Activated CD4-positive, alpha-beta T cell treated with anti-CD3 and anti-CD28 coated beads for 48 hours (primary cell): ENCODE data around the gene PASD1.

Experiments used
- DNase-seq: peaks from one replicate; pipeline ENCODE4 v3.0.0-alpha.2; 2020

The PASD1 gene

DNA sequence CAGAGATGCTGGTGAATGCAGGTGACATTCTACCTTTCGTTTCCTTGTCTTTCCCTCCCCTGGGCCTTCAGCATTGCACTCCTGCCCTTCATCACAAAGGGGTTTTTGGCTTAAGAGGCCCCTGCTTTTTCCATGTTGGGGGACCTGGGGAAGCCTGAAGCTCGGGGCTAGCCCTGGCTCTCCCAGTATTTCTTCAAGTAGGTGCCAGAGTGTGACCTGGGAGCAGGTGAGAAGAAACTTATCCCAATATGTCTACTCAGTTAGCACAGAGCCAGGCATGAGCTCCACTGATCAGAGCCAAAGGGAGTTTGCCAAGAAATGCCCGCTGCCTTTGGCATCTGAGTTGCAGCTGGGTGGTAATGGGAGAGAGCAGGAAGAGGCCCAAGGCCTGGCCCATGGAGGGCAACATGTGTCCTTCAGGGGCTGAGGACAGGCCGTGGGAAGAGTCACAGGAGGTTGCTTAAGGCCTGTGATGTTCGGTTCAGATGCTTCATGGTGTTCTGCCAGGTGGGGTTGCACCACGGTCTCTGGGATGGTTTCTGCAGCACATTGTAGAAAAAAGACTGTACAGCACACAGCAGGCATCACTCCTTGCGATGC is 139.4 kb downstream of the PASD1 start:
- DNase-seq, result no peak

DNA sequence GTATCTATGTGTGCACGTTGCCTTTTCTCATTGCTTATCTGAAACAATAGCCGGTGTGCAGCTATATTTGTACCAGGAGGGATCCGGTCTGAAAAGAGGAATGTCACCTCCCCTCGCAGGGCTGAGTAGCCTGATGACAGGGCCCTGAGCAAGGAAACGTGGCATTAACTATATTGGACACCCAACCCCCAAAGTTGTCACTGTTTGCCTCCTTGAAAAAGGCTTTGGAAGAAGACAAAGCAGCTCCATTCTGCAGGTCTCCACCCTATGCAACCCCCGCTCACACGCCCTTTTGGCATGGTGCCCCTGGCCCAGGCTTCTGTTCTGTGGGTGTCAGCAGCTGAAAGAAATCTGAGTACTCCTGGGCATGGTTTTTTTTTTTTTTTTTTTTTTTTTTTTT is 140.0 kb downstream of the PASD1 start:
- DNase-seq, result no peak

DNA sequence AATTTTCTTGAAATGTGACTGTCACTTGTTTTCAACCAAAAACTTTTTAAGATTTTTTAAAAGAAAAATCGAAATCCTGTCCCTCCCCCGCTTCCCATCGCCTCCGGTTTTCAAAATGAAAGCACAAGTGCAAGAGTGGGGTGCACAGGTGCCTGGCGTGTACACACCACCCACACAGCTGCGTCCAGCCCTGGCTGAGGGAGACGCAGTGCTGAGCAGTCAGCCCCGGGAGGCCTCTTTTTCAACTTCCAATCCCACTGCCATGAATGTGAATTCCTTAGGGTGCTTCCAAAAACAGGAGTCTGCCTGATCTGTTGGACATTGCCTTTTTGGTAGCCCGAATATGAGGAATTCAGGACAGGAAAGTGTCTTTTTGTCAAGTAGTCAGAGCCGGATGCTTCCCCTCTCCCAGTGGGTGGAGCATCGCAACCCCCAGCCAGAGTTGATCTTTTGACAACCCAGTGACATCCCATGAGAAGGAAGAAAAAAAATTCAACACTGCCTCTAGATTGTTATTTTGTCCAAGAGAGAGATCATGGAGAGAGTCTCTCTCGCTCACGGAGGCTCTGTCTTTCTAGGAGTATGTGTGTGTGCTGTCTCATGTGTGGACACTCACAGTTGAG is 140.7 kb downstream of the PASD1 start:
- no peak for DNase-seq

DNA sequence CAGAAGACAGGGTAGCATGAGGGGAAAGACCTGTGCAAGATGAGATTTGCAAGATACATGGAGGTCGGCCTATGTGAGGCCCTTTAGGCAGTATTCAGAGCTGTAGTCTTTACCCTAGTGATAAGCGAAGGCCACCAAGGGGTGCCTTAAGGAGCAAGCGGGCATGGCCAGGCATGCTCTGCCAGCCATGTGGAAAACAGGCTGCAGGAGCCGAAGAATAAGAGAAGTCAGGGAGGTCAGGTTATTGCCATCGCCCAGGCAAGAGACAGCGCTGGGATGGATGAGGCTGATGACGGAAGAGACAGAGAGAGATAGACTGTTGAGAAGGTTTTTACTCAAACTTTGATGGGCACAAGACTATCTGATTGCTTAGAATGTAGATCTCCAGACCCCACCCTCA is 145.3 kb downstream of the PASD1 start:
- no peak for DNase-seq

DNA sequence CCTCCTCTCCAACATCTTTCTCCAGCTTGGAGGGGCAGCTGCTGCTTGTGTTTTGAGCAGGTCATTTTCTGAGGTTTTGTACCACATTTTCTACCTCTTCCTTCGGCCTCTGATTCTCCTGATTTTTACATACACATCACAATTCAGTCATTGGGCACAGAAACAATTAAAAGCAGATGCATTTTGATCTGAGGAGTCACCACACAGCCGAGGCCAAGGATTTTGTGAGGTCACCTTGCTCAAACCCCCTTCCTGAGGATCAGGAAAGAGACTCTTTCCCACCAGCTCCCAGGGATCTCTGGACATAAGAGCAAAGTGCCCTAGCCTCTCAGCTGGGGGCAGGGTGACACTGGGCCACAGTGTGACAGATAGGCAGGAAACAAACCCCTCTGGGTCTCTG is 147.0 kb downstream of the PASD1 start:
- no peak for DNase-seq

DNA sequence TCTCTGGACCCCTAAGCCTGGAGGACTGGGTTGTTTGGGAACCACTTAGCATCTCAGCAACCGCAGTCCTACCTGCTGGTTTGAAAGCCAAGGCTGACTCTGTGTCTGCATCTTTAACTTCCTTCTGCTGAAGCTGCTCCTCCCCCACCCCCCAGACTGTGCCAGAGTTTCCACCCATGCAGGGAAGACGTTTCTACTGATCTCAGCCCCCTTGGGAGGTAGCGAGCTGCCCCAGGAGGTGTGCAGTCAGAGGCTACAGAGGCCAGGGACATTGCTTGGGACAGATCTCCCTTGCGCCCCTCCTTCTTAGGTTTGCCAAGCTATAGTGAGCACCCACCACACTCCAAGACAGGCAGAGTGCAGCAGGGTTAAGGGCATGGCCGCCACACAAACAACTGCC is 147.7 kb downstream of the PASD1 start:
- DNase-seq, result no peak

DNA sequence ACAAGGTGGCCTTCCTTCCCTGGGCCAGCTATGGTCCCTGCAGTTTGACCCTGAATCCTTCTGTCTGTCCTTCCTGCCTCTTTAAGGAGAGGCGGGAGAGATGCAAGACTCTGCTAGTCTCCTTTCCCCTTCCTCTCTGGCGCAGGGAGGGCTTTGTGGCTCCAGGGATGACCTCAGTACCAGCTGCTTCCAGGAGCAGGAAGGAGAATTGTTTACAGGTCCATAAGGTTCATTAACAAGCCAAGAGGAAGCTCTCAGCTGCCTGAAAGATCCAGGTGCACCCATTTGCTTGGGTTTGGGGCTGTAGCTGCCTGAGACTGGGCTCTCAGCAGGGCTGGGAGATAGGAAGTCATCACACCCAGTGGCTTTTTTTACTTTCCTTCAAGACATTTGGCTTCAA is 148.3 kb downstream of the PASD1 start:
- DNase-seq, result no peak

DNA sequence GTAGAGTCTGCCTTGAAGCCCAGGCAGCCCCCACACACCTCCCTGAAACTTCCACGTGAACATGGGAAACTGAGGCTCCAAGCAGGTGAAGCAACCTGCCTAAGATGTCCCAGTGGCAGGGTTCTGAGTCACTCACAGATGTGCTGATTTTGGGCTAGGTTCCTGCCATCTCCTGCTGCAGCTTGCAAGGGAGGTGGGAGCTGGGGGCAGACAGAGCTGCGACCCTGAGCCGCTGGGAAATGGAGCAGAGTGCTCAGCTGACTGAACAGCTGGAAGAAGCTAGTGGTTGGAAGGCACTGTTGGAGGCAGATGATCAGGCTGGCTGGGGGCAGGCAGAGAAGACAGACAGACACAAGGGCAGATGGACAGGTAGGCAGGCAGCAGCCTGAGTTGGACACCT is 148.8 kb downstream of the PASD1 start:
- DNase-seq, result no peak

DNA sequence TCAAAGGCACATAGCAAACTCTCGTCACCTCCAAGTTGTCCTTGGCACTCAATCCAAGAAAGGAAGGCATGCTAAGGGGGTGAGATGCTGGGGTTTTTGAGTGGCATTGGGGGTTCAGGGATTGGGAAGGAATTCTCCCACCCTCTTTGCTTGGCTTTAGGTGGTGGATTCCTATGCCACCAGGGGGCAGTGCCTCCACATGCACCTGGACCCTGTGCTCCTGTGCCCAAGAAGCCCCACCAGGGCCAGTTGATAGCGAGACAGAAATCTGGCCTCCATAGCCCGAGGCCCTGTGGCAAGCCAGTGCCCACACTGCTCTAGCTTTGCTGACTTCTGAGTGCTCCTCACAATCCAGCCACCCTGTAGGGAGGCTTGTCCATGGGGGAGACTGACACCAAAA is 150.4 kb downstream of the PASD1 start:
- peak; percentile 24 for DNase-seq

DNA sequence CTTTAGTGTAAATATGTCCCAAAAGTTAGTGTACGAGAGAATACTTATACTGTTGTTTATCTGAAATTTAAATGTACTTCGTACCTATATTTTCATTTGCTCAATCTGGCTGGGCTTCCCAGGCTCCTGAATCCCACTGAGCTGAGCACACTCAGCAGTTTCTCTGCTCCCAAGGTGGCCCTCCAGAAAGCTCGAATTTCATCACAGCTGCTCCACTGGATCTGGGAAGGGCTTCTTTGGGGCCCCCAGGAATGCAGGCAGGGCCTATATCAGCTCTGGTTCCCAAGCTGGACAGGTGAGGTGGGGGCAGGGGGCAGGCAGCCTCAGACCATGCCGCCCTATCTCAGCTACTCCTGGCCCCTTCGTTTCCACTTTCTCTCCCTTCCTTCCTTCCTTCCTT is 150.9 kb downstream of the PASD1 start:
- DNase-seq, result no peak

DNA sequence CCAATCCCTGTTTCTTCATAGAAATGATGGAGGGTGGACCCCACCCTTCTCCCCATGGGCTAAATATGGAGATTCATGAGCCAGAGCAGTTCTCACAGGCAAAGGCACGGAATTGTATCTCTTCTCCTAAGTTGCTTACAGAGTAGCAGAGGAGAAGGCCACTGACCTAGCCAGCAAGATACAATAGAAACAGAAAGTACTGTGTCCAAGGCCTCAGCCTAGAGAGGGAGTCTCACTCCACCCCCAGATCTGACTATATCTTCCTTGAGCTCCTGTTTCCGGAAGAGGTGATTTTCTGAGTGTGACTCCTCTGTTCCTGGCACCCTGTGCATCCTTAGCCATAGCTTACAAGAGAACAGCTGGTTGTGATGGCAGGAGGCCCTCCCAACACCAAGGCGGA is 152.3 kb downstream of the PASD1 start, which contains the start of gene FATE1:
FATE1 (plus strand) TSS at position 284 of the 400 bp plus-strand sequence; CDS start at position 369, 85 bp downstream.
- DNase-seq, result no peak

DNA sequence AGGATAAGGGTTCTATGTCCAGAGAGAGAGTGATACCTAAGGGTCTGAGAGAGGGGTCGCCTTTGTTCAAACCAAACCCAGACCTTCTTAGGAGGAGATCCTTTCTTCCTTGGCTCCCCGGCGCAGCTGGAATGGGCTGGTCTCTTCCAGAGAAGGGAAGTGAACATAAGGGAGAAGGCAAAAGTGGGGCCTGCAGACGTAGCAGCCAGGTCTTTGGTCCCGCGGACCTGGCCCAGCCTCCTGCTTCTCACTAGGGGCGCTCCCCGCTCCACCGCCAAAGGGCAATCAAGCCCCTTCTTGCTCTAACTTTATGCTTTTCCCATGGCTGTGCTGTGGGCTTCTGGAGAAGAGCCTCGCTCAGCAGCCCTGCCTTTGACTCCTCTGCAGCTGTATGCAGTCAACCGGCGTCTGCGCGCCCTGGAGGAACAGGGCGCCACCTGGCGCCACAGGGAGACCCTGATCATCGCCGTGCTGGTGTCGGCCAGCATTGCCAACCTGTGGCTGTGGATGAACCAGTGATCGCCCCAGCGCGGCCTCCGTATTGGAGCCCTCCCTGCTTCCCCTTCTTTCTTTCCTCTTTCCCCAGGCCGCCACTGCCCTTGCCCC is 158.9 kb downstream of the PASD1 start:
- no peak for DNase-seq

DNA sequence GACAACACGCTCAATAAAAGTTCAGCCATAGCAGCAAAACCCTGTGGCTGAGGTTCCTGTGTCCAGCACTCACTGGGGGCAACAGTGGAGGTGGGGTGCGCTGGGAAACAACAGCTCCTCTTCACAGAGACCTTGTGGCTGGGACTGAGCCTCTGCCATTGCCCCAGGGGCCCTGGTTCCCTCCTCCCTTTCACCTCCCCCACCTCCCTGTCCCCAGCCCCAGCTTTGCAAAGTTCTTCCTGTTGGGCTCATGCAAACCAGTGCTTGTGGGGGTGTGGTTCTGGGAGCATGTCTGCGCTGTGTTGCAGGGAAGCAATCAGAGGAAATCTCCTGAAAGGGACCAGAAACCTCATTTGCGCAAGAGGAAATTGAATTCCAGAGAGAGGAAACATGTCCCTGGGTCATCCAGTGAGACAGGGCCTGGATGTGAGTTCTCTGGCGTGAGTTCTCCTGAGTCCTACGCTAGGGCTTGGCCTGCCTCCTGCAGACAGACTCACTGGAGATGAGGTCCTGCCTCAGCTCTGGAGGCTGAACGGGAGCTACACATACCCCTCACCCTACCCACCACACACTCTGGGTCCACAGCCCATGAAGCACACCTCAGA is 159.8 kb downstream of the PASD1 start:
- no peak for DNase-seq

DNA sequence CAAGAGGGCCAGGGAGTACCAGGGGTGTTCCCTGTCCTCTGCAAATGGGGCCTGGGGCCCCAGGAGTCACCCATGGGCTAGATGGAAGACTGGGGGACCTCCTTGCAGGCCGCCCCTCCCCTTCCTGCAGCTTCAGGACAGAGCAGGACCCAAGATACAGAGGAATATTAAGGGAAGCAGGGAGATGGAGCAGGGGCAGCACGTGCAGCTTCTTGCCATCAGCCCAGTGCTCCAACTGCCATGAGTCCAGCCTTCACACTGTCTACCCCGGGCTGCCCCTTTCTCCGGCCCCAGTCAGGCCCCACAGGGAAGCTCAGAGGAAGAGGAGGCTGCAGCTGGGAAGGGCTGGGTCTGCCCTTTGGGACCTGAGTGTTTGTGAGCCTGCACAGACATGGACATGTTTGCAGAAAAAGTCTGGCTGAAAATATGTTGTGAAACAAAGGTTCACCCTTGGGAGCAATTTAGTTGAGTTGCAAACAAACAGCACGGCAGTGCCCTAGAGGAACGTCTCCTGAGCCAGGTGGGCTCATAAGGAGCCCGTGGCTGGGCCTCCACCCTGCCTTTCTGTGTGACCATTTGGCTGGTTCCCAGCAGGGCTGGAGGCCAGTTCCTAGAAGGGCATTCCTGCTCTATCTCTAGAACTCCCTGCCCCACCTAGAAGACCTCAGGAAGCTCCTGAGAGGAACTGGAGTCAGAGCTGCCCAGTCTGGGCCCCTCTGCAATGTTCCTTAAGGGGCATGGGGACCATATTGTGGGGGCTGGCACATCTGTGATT is 161.3 kb downstream of the PASD1 start:
- DNase-seq, result no peak

DNA sequence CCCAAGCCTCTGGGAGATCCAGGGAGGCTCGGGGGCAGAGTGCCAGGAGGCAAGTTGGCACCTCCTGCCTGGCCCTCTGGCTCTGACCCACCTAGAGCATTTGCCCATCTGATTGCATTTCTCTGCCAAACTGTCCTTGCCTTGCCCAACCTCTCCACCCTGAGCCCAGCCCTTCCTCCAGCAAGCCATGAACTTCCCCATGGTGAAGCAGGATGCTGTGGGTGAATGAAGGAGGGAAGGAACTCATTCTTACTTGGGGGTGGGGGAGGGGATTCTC is 161.8 kb downstream of the PASD1 start:
- no peak for DNase-seq
